Parathyroid adenoma (tissue), 2 donors: Measurements from ENCODE around the gene PHF21B.

Experiments used
- H2AFZ ChIP-seq: fragments of 300-600 bp; sonication (generic); one replicate; pipeline ENCODE4 v1.7.0; 2017; ENCODE audit warnings: antibody characterized with exemption, mild to moderate bottlenecking
- H3K27ac ChIP-seq: fragments of 300-600 bp; sonication (generic); one replicate; pipeline ENCODE4 v1.7.0; 2017
- H3K27me3 ChIP-seq: fragments of 300-600 bp; sonication (generic); one replicate; pipeline ENCODE4 v1.7.0; 2017; ENCODE audit warnings: low read length; ENCODE audit not compliant: control insufficient read depth, insufficient read depth
- H3K36me3 ChIP-seq: fragments of 300-600 bp; sonication (generic); one replicate; pipeline ENCODE4 v1.7.0; 2017; ENCODE audit warnings: low read length; ENCODE audit not compliant: control insufficient read depth, insufficient read depth
- H3K4me1 ChIP-seq: fragments of 300-600 bp; sonication (generic); one replicate; pipeline ENCODE4 v1.7.0; 2017; ENCODE audit warnings: control low read depth
- H3K4me2 ChIP-seq: fragments of 300-600 bp; sonication (generic); one replicate; pipeline ENCODE4 v1.7.0; 2017; ENCODE audit warnings: low read length
- H3K4me3 ChIP-seq: fragments of 300-600 bp; sonication (generic); one replicate; pipeline ENCODE4 v1.7.0; 2017; ENCODE audit warnings: low read depth, low read length
- H3K79me2 ChIP-seq: fragments of 300-600 bp; sonication (generic); one replicate; pipeline ENCODE4 v1.7.0; 2017; ENCODE audit warnings: control low read depth
- H3K9ac ChIP-seq: fragments of 300-600 bp; sonication (generic); one replicate; pipeline ENCODE4 v1.7.0; 2017; ENCODE audit warnings: mild to moderate bottlenecking
- H3K9me3 ChIP-seq: fragments of 300-600 bp; sonication (generic); one replicate; pipeline ENCODE4 v1.7.0; 2017; ENCODE audit warnings: low read length; ENCODE audit not compliant: control insufficient read depth
- TF ChIP-seq, protein P1 (sequence below): fragments of 300-600 bp; sonication (generic); IDR thresholded peaks from one replicate; pipeline ENCODE4 v1.7.0; 2017; ENCODE audit warnings: antibody characterized with exemption, mild to moderate bottlenecking
- donor health status: primary hyperparathyroidism.

PHF21B gene

DNA sequence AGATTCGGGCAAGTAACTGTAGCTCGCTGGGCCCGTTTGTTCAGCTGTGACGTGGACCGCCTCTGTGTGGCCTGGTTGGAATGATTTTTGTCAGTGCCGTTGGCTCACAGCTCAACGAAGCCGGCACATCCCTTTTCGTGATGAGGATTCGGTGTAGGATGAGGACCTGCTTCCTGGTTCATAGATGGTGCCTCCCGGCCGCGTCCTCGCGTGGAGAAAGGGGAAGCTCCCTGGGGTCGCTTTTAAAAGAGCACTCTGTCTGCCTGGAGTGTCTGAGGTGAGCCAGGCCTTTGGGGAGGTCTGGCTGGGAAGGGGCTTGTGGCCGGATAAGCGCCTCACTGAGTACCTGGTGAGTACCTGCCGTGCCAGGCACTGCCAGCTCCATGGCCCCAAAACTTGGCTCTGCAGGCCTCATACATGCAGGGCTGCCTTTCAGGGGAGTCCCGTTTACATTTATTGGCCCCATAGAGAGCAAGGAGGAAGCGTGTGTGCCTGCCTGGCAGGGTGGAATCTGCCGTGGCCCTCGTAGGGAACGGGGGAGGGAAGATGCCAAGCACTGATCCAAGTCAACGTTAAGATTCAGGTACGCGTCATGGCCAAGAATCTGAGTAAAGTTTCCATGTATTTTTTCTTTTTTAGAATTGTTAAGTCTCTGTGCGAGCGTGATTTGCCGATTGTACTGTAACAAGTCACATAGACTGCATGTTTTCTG is 169.0 kb downstream of the PHF21B start:
- Histone ChIP-seq H3K27ac (no peak overlapping the region), H3K9me3 (no peaks in the 10 kb centered on the region), H3K4me2 (no peak overlapping the region), H3K4me3 (no peak overlapping the region), H2AFZ (no peak overlapping the region), H3K27me3 (no peaks in the 10 kb centered on the region), H3K79me2 (no peaks in the 10 kb centered on the region), H3K4me1 (no peaks in the 10 kb centered on the region), H3K36me3 (no peaks in the 10 kb centered on the region), H3K9ac (no peak overlapping the region)
- TF ChIP-seq, protein P1, sequence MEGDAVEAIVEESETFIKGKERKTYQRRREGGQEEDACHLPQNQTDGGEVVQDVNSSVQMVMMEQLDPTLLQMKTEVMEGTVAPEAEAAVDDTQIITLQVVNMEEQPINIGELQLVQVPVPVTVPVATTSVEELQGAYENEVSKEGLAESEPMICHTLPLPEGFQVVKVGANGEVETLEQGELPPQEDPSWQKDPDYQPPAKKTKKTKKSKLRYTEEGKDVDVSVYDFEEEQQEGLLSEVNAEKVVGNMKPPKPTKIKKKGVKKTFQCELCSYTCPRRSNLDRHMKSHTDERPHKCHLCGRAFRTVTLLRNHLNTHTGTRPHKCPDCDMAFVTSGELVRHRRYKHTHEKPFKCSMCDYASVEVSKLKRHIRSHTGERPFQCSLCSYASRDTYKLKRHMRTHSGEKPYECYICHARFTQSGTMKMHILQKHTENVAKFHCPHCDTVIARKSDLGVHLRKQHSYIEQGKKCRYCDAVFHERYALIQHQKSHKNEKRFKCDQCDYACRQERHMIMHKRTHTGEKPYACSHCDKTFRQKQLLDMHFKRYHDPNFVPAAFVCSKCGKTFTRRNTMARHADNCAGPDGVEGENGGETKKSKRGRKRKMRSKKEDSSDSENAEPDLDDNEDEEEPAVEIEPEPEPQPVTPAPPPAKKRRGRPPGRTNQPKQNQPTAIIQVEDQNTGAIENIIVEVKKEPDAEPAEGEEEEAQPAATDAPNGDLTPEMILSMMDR: no peak

DNA sequence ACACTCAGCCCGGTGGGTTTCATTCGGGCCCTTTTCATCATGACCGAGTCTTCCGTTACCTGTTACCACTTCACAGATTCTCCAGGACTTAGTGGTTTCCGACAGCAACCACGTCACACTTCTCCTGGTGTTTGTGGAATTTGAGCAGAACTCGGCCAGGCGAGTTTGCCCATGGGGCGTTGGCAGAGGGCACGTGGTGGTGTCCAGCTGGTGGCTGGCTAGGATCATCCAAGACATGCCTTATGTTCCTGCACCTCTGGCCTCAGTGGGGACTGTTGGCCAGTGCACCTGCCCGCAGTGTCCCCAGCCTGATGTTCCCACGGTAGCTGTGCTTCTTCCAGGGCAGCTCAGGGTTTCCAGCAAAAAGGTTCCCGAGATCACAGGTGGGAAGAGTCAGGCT is 170.1 kb downstream of the PHF21B start:
- H3K4me2 ChIP-seq: no peak overlapping the region
- H3K27me3 ChIP-seq: no peaks in the 10 kb centered on the region
- TF ChIP-seq, protein P1: no peak
- no peaks in the 10 kb centered on the region for H3K79me2 ChIP-seq
- no peak overlapping the region for H2AFZ ChIP-seq
- H3K36me3 ChIP-seq: no peaks in the 10 kb centered on the region
- H3K27ac ChIP-seq: no peak overlapping the region
- H3K4me3 ChIP-seq: no peak overlapping the region
- no peaks in the 10 kb centered on the region for H3K9me3 ChIP-seq
- no peaks in the 10 kb centered on the region for H3K4me1 ChIP-seq
- no peak overlapping the region for H3K9ac ChIP-seq

DNA sequence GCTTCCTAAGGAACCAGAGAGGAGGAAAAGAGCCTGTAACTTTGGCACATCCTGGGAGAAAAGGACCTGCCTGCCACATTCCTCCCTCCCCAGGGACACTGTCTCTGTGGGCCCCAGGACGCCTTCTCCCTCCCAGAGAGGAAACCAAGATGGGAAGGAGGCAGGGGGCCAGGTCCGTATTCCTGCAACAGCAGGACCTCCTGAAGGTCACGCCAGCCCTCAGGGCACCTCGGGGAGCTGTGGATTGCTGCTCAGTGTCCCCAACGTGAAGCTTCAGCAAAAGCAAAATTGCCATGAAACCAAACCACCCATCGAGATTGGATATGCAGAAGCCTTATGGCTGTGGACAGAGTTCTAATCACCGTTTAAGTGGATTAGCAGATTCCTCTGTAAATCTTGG is 170.7 kb downstream of the PHF21B start:
- H2AFZ ChIP-seq: no peak overlapping the region
- H3K4me2 ChIP-seq: no peak overlapping the region
- H3K9ac ChIP-seq: no peak overlapping the region
- H3K79me2 ChIP-seq: no peaks in the 10 kb centered on the region
- H3K36me3 ChIP-seq: no peaks in the 10 kb centered on the region
- no peaks in the 10 kb centered on the region for H3K27me3 ChIP-seq
- TF ChIP-seq, protein P1: no peak
- H3K27ac ChIP-seq: no peak overlapping the region
- H3K9me3 ChIP-seq: no peaks in the 10 kb centered on the region
- no peaks in the 10 kb centered on the region for H3K4me1 ChIP-seq
- H3K4me3 ChIP-seq: no peak overlapping the region

DNA sequence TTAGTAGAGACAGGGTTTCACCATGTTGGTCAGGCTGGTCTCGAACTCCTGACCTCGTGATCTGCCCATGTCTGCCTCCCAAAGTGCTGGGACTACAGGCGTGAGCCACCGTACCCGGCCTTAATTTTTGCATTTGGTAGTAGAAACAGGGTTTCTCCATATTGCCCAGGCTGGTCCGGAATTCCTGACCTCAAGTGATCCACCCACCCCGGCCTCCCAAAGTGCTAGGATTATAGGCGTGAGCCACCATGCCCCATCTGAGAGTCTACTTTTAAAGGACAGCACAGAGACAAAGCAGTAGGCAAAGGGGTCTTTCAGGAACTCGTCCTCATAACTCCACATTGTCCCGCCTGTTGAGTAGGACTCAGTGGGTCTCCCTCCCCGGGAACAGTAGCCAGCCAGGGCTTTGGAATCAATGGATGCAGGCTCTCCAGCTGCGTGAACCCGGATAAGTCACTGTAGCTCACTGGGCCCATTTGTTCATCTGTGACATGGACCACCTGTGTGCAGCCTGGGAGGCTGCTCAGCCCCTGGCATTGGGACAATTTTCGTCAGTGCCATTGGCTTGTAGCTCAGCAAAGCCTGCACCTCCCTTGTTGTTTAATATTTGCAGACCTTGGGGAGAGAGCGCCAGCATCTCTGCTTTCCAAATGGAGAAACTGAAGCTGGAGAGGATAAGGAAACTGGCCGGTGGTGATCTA is 171.3 kb downstream of the PHF21B start:
- Histone ChIP-seq H3K4me3 (no peak overlapping the region), H3K36me3 (no peaks in the 10 kb centered on the region), H2AFZ (no peak overlapping the region), H3K4me1 (no peaks in the 10 kb centered on the region), H3K79me2 (no peaks in the 10 kb centered on the region), H3K9ac (no peak overlapping the region), H3K9me3 (no peaks in the 10 kb centered on the region), H3K4me2 (no peak overlapping the region), H3K27ac (no peak overlapping the region), H3K27me3 (no peaks in the 10 kb centered on the region)
- TF ChIP-seq, protein P1: no peak

DNA sequence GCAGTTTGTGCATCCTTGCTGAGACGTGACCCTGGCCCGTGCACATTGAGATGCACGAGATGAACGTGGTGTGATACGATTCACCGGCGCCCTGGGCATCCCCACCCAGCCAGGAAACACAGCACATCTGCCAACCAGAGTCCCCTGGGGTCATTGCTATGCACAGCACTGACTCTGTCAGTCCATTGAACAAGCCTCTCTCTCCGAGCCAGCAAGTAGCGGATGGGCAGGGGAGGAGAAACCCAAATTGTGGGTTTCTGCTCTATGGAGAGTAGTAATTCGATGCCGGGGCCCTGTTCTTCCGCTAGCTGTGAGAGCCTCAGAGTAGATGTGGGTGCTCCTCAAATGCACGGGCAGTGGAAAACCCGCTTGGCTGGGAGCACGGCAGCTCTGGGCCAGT is 172.3 kb downstream of the PHF21B start:
- H3K79me2 ChIP-seq: no peaks in the 10 kb centered on the region
- H3K27ac ChIP-seq: no peak overlapping the region
- no peaks in the 10 kb centered on the region for H3K36me3 ChIP-seq
- no peaks in the 10 kb centered on the region for H3K27me3 ChIP-seq
- H3K9me3 ChIP-seq: no peaks in the 10 kb centered on the region
- no peak overlapping the region for H3K4me2 ChIP-seq
- no peak overlapping the region for H2AFZ ChIP-seq
- no peaks in the 10 kb centered on the region for H3K4me1 ChIP-seq
- no peak overlapping the region for H3K9ac ChIP-seq
- TF ChIP-seq, protein P1: no peak
- no peak overlapping the region for H3K4me3 ChIP-seq
